Effector memory CD8-positive, alpha-beta T cell (primary cell): Measurements from ENCODE around the gene PHC1.

Source experiments
- ATAC-seq: fragments of 150-1000 bp; cut with Tn5 transposase; replicated peaks from 2 replicates; pipeline ENCODE4 v1.10.0; 2021; ENCODE audit warnings: mild to moderate bottlenecking, moderate library complexity
- DNase-seq, 3 experiments: peaks; one replicate each; pipeline ENCODE4 v3.0.0; 2021
- H3K27ac Mint-ChIP-seq, 2 donors: one replicate each; pipeline ENCODE4 v1.8.0; 2022; ENCODE audit warnings: mild to moderate bottlenecking in 2 of 2, mixed read lengths in 2 of 2, moderate library complexity in 2 of 2
- H3K27me3 Mint-ChIP-seq, 2 donors: one replicate each; pipeline ENCODE4 v1.8.0; 2022; ENCODE audit warnings: mixed read lengths in 2 of 2
- H3K36me3 Mint-ChIP-seq: one replicate; pipeline ENCODE4 v1.8.0; 2022; ENCODE audit warnings: mild to moderate bottlenecking, moderate library complexity, mixed read lengths; ENCODE audit not compliant: insufficient read depth
- H3K4me1 Mint-ChIP-seq, 2 donors: one replicate each; pipeline ENCODE4 v1.8.0; 2022; ENCODE audit warnings: low read depth in 2 of 2, mixed read lengths in 2 of 2
- H3K4me3 Mint-ChIP-seq, 2 donors: one replicate each; pipeline ENCODE4 v1.8.0; 2022; ENCODE audit warnings: mild to moderate bottlenecking in 2 of 2, mixed read lengths in 2 of 2, moderate library complexity in 2 of 2
- H3K9me3 Mint-ChIP-seq, 2 donors: one replicate each; pipeline ENCODE4 v1.8.0; 2022; ENCODE audit warnings: mixed read lengths in 2 of 2

Gene PHC1

DNA sequence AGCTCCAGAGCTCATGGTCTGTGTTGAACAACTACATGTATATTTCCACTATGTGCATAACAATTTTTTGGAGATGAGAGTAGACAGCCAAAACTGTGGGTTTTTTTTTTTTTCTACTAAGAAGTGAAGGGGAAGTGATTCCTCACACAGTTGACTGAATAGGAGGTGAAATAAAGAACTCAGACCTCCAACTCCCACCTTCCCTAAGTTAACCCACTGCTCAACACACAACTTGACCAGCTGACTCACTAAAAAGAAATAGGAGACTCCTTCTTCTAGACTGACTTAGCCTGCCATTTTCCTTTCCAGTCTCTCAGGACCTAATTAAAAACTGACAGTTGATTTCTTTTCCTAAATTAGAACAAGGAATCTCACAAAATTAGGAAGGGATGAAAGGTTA lies 33.4 kb downstream of the PHC1 start:
- ATAC-seq (no peak), DNase-seq (no peak)
- Mint-ChIP-seq H3K27ac (peak overlapping the region; percentile 88 to 95), H3K9me3 (no peaks in the 10 kb centered on the region), H3K27me3 (no peaks in the 10 kb centered on the region), H3K4me3 (peak overlapping the region; percentile 91 to 92), H3K4me1 (peaks cover 37 to 64% of the 10 kb centered on the region in 2 donors), H3K36me3 (peaks cover 39% of the 10 kb centered on the region)

- Mint-ChIP-seq H3K36me3 (peaks cover 37% of the 10 kb centered on the region), H3K27ac (peak overlapping the region; percentile 95 to 99), H3K4me1 (peaks cover 47 to 71% of the 10 kb centered on the region in 2 donors), H3K27me3 (no peaks in the 10 kb centered on the region), H3K4me3 (peak overlapping the region; percentile 91 to 92), H3K9me3 (no peaks in the 10 kb centered on the region)
- ATAC-seq (no peak), DNase-seq (peak in 1 of 3 experiments; percentile 9)
These were observed 34.5 kb downstream of the PHC1 start for GRCh38 chr12:8948701-8949341.

DNA sequence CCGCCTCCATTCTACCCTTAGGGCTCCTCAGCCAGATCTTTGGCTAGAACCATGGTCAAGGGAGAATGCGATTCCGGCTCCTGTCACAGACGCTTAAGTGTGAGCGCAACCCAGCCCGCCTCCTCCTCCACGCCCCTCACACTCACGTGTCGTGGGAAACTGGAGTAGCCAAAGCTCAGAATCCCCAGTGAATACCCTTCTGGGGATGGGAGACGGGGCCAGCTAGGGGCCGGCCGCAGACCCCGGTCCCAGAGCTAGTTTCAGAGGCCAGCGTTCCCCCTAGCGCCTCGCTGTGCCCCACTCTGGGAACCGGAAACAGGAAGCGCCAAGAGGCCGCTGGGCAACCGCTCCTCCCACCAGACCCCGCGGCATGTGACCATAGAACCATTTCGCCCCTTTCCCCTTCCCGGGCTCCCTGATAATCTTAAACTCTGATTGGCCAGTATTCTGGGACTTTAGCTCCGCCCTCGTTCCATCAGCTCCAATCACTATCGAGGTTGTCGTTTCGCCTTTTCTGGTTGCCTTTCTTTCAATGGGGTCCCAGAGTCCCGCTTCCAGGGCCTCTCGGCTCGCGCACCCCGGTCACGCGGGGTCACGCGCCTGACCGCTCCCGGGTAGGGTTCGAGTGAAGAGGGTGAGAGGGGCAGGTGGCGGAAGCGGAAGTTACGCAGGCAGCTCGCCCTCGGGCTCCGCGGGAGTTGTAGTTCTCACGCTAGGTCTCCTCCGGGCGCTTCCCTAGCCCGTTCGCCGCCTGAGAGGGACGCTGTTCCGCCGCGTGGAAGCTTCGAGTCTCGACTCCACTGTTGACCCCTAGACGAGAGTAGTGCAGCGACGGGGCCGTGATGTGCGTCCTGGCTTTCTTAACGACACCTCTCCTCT lies 35.3 kb downstream of the PHC1 start, which contains the start of gene M6PR:
Gene M6PR (minus strand): TSS at position 304 of the 879 bp plus-strand sequence. CDS start 3,241 bp downstream, outside the sequence.
- Mint-ChIP-seq H3K27me3 (no peaks in the 10 kb centered on the region), H3K27ac (peak within 1 kb of the TSS; percentile 95 to 99), H3K9me3 (no peaks in the 10 kb centered on the region), H3K4me3 (peak within 1 kb of the TSS; percentile 91 to 92), H3K36me3 (peaks cover 37% of the 10 kb centered on the region), H3K4me1 (peaks cover 50 to 77% of the 10 kb centered on the region in 2 donors)
- ATAC-seq (peak; percentile 65), DNase-seq (peak; percentile 81 to 85 (median 82))

- H3K4me1 Mint-ChIP-seq: peaks cover 50 to 77% of the 10 kb centered on the region in 2 donors
- H3K27me3 Mint-ChIP-seq: no peaks in the 10 kb centered on the region
- peaks cover 31% of the 10 kb centered on the region for H3K36me3 Mint-ChIP-seq
- no peaks in the 10 kb centered on the region for H3K9me3 Mint-ChIP-seq
- ATAC-seq (peak; percentile 9), DNase-seq (no peak)
- peak overlapping the region; percentile 91 to 92 for H3K4me3 Mint-ChIP-seq
- H3K27ac Mint-ChIP-seq: peak overlapping the region; percentile 95 to 99
These were observed 35.9 kb downstream of the PHC1 start for GRCh38 chr12:8950221-8950527.

DNA sequence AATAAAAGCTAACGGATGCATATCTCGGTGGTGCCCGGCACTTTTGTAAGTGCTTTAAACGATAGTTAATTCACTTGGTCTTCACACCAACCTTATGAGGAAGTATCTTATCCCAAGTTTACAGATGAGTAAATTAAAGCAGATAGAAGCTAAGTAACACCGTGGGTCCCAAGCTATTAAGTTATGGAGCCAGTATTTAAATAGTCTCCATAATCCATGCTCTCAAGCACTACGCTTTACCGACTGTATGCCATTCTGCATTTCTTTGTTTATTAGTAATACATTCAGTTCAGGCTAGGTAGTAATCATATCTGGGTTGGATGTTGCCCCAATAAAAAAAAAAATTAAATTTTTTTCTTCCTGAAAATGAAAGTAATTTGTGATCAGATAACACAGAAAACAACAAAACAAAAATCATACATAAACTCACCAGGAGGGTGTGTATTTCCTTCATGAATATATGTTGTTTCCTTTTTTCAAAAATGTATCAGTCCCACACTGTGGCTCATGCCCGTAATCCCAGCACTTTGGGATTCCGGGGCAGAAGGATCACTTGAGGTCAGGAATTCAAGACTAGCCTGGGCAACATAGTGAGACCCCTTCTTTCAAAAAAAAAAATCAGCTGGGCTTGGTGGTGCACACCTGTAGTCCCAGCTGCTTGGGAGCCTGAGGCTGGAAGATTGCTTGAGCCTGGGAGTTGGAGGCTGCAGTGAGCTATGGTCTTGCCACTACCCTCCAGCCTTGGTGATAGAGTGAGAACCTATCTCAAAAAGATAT lies 36.6 kb downstream of the PHC1 start:
- Mint-ChIP-seq H3K36me3 (peaks cover 27% of the 10 kb centered on the region), H3K27me3 (no peaks in the 10 kb centered on the region), H3K4me1 (peaks cover 49 to 77% of the 10 kb centered on the region in 2 donors), H3K27ac (peak overlapping the region; percentile 95 to 99), H3K9me3 (no peaks in the 10 kb centered on the region), H3K4me3 (peak overlapping the region; percentile 91 to 92)
- peak; percentile 6 for ATAC-seq
- DNase-seq: peak in 1 of 3 experiments; percentile 24

- Mint-ChIP-seq H3K27me3 (no peaks in the 10 kb centered on the region), H3K36me3 (peaks cover 27% of the 10 kb centered on the region), H3K4me3 (peak overlapping the region; percentile 91 to 92), H3K27ac (peak overlapping the region; percentile 95 to 99), H3K4me1 (peaks cover 48 to 73% of the 10 kb centered on the region in 2 donors), H3K9me3 (no peaks in the 10 kb centered on the region)
- ATAC-seq (peak; percentile 18), DNase-seq (peak; percentile 26 to 45 (median 30))
These were observed 37.4 kb downstream of the PHC1 start for GRCh38 chr12:8951744-8952143.

- no peaks in the 10 kb centered on the region for H3K9me3 Mint-ChIP-seq
- peaks cover 24% of the 10 kb centered on the region for H3K36me3 Mint-ChIP-seq
- ATAC-seq (peak; percentile 54), DNase-seq (peak; percentile 47 to 61 (median 52))
- no peaks in the 10 kb centered on the region for H3K27me3 Mint-ChIP-seq
- H3K27ac Mint-ChIP-seq: peak overlapping the region; percentile 88 to 99
- H3K4me3 Mint-ChIP-seq: peak overlapping the region; percentile 82 to 91
- peaks cover 45 to 65% of the 10 kb centered on the region in 2 donors for H3K4me1 Mint-ChIP-seq
These were observed 39.6 kb downstream of the PHC1 start for GRCh38 chr12:8953773-8954402.

- DNase-seq: no peak
- no peaks in the 10 kb centered on the region for H3K9me3 Mint-ChIP-seq
- peak overlapping the region; percentile 87 to 88 for H3K27ac Mint-ChIP-seq
- peaks cover 14% of the 10 kb centered on the region for H3K36me3 Mint-ChIP-seq
- peaks cover 43 to 63% of the 10 kb centered on the region in 2 donors for H3K4me1 Mint-ChIP-seq
- no peak for ATAC-seq
- peak overlapping the region; percentile 25 to 30 for H3K4me3 Mint-ChIP-seq
- H3K27me3 Mint-ChIP-seq: no peaks in the 10 kb centered on the region
These were observed 41.8 kb downstream of the PHC1 start for GRCh38 chr12:8956073-8956472.

- Mint-ChIP-seq H3K36me3 (peaks cover 14% of the 10 kb centered on the region), H3K4me1 (peaks cover 38 to 58% of the 10 kb centered on the region in 2 donors), H3K27me3 (no peaks in the 10 kb centered on the region), H3K27ac (peak overlapping the region; percentile 87 to 88), H3K9me3 (no peaks in the 10 kb centered on the region), H3K4me3 (peak overlapping the region; percentile 18 to 30)
- DNase-seq (no peak), ATAC-seq (no peak)
These were observed 42.5 kb downstream of the PHC1 start for GRCh38 chr12:8956772-8957171.

DNA sequence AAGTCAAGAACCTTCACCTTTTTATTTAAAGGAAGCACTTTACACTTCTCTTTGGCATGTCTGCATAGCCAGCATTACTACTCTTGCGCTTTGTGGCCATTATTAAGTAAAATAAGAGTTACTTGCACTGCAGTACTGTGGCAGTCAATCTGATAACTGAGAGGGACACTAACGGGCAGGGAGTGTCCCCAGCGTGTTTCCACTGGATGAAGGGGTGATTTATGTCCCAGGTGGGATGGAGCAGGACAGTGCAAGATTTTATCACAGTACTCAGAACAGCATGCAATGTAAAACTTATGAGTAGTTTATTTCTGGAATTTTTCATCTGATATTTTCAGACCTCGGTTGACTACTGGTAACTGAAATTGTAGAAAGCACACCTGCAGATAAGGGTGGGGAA lies 43.3 kb downstream of the PHC1 start:
- peak overlapping the region; percentile 87 to 88 for H3K27ac Mint-ChIP-seq
- H3K4me1 Mint-ChIP-seq: peaks cover 40 to 52% of the 10 kb centered on the region in 2 donors
- no peak for DNase-seq
- no peak for ATAC-seq
- no peaks in the 10 kb centered on the region for H3K27me3 Mint-ChIP-seq
- H3K9me3 Mint-ChIP-seq: no peaks in the 10 kb centered on the region
- peak overlapping the region; percentile 18 to 30 for H3K4me3 Mint-ChIP-seq
- peaks cover 14% of the 10 kb centered on the region for H3K36me3 Mint-ChIP-seq

DNA sequence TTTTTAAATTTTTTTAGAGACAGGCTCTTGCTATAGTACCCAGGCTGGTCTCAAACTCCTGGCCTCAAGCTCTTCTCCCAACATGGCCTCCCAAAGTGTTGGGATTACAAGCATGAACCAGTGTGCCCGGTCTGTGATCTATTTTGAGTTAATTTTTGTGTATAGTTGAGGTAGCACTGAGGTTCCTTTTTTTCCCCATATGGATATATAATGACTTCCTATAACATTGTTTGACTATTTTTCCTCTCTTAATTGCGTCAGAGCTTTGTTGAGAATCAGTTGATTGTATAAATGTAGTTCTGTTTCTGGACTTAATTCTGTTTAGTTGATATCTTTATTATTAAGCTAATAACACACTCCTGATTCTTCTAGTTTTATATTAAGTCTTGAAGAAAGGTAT lies 43.8 kb downstream of the PHC1 start:
- Mint-ChIP-seq H3K4me1 (peaks cover 35 to 47% of the 10 kb centered on the region in 2 donors), H3K27me3 (no peaks in the 10 kb centered on the region), H3K4me3 (no peak overlapping the region), H3K9me3 (no peaks in the 10 kb centered on the region), H3K27ac (peak overlapping the region; percentile 32 to 87), H3K36me3 (peaks cover 11% of the 10 kb centered on the region)
- DNase-seq: no peak
- ATAC-seq: no peak

DNA sequence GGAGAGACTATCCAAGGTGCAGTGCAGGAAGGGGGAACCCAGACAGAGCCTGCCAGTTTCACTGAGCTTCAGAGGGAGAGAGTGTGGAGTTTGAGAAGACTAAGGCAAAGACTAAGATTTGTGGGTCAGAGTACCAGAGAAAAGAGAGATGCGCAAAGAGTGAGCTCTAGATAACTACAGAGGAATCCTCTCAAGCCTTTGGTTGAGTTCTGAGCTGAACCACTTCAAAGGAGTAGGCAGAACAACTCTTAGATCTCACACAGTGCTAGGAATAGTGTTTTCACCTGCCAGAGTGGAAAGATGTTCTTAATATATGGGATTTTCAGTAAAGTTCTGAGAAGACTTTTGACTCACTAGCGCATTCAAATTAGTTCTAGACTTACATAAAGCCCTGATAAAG lies 45.9 kb downstream of the PHC1 start:
- H3K36me3 Mint-ChIP-seq: no peaks in the 10 kb centered on the region
- H3K4me3 Mint-ChIP-seq: peak overlapping the region; percentile 1 to 33
- H3K4me1 Mint-ChIP-seq: peaks cover 33 to 41% of the 10 kb centered on the region in 2 donors
- no peaks in the 10 kb centered on the region for H3K27me3 Mint-ChIP-seq
- H3K27ac Mint-ChIP-seq: peak overlapping the region in 1 of 2 donors; percentile 75
- no peak for DNase-seq
- peak; percentile 69 for ATAC-seq
- H3K9me3 Mint-ChIP-seq: peaks cover 0 to 6% of the 10 kb centered on the region in 2 donors

DNA sequence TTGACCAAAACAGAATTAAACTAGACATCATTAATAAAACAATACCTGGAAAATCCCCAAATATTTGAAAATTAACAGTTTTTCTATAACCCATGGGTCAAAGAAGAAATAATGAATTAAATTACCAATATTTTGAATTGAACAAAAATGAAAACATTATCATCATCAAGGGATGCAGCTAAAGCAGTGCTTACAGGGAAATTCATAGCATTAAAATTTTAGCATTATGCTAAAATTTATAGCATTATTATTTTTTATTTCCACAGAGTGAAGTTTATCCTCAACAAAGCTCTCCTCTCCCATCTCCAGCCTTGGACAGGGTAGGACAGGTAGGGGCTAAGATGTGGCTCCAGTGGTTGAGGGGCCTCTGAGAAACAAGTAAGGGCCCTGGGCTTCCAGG lies 54.5 kb downstream of the PHC1 start:
- H3K27me3 Mint-ChIP-seq: no peaks in the 10 kb centered on the region
- H3K4me3 Mint-ChIP-seq: no peak overlapping the region
- H3K4me1 Mint-ChIP-seq: peaks cover 10 to 13% of the 10 kb centered on the region in 2 donors
- H3K36me3 Mint-ChIP-seq: no peaks in the 10 kb centered on the region
- peaks cover 0 to 13% of the 10 kb centered on the region in 2 donors for H3K9me3 Mint-ChIP-seq
- ATAC-seq: no peak
- DNase-seq: no peak
- no peak overlapping the region for H3K27ac Mint-ChIP-seq
